OCI-LY1 (cell line): Measurements from ENCODE around the gene CRK.

Source experiments
- H2AFZ ChIP-seq: fragments of 200-600 bp; sonication (generic), shearing (Covaris generic); 2 replicates; pipeline ENCODE4 v1.6.0; 2014; ENCODE audit warnings: antibody characterized with exemption, mild to moderate bottlenecking, low read length
- H3F3A ChIP-seq: fragments of 200-600 bp; sonication (generic), shearing (Covaris generic); 2 replicates; pipeline ENCODE4 v1.6.0; 2014; ENCODE audit warnings: mild to moderate bottlenecking, antibody characterized with exemption, low read length, moderate library complexity; ENCODE audit not compliant: insufficient read depth
- H3K27ac ChIP-seq: fragments of 200-600 bp; sonication (generic); 2 replicates; pipeline ENCODE4 v1.5.1; 2014; ENCODE audit warnings: low read length, mixed run types, mild to moderate bottlenecking, low read depth; ENCODE audit not compliant: poor library complexity, severe bottlenecking
- H3K27me3 ChIP-seq: fragments of 200-600 bp; sonication (generic); 2 replicates; pipeline ENCODE4 v1.6.0; 2014; ENCODE audit warnings: antibody characterized with exemption, mild to moderate bottlenecking, low read length, moderate library complexity; ENCODE audit not compliant: insufficient read depth
- H3K36me3 ChIP-seq: fragments of 200-600 bp; sonication (generic); 2 replicates; pipeline ENCODE4 v1.6.1; 2014; ENCODE audit warnings: mild to moderate bottlenecking, antibody characterized with exemption, low read length, moderate library complexity, mixed read lengths; ENCODE audit not compliant: insufficient read depth
- H3K4me1 ChIP-seq: fragments of 200-600 bp; sonication (generic); 2 replicates; pipeline ENCODE4 v1.5.1; 2014; ENCODE audit warnings: mild to moderate bottlenecking, low read length, moderate library complexity; ENCODE audit not compliant: insufficient read depth, severe bottlenecking
- H3K4me2 ChIP-seq: fragments of 200-600 bp; sonication (generic), shearing (Covaris generic); 2 replicates; pipeline ENCODE4 v1.6.1; 2014; ENCODE audit warnings: low read length
- H3K4me3 ChIP-seq: fragments of 200-600 bp; sonication (generic); 2 replicates; pipeline ENCODE4 v1.5.1; 2014; ENCODE audit warnings: low read length, low read depth, mild to moderate bottlenecking, mixed read lengths; ENCODE audit not compliant: poor library complexity, severe bottlenecking
- H3K79me2 ChIP-seq: fragments of 200-600 bp; shearing (Covaris generic); 2 replicates; pipeline ENCODE4 v1.6.1; 2016; ENCODE audit warnings: mixed run types, low read length, mixed read lengths; ENCODE audit not compliant: insufficient read depth
- H3K9ac ChIP-seq: fragments of 200-600 bp; sonication (generic), shearing (Covaris generic); 2 replicates; pipeline ENCODE4 v1.6.1; 2014; ENCODE audit warnings: mild to moderate bottlenecking, low read length, mixed read lengths
- H3K9me2 ChIP-seq: fragments of 200-600 bp; sonication (generic), shearing (Covaris generic); 2 replicates; pipeline ENCODE4 v1.6.1; 2014; ENCODE audit warnings: low read depth, mild to moderate bottlenecking, low read length, mixed read lengths
- H3K9me3 ChIP-seq: fragments of 200-600 bp; shearing (Covaris generic); 2 replicates; pipeline ENCODE4 v1.6.1; 2014; ENCODE audit warnings: low read length, mixed read lengths
- H4K20me1 ChIP-seq: fragments of 200-600 bp; sonication (generic), shearing (Covaris generic); 2 replicates; pipeline ENCODE4 v1.6.0; 2016; ENCODE audit warnings: mild to moderate bottlenecking, low read length; ENCODE audit not compliant: insufficient read depth
- CTCF ChIP-seq: fragments of 200-600 bp; sonication (generic), shearing (Covaris generic); IDR thresholded peaks from 2 replicates; pipeline ENCODE4 v1.5.1; 2017; ENCODE audit warnings: mild to moderate bottlenecking, antibody characterized with exemption, low read length, moderate library complexity, mixed read lengths
- EZH2 ChIP-seq: fragments of 200-600 bp; sonication (generic), shearing (Covaris generic); IDR thresholded peaks from 2 replicates; pipeline ENCODE4 v1.8.0; 2017; ENCODE audit warnings: borderline replicate concordance, mixed run types, mild to moderate bottlenecking, antibody characterized with exemption, low read length, moderate library complexity, mixed read lengths

CRK gene

DNA sequence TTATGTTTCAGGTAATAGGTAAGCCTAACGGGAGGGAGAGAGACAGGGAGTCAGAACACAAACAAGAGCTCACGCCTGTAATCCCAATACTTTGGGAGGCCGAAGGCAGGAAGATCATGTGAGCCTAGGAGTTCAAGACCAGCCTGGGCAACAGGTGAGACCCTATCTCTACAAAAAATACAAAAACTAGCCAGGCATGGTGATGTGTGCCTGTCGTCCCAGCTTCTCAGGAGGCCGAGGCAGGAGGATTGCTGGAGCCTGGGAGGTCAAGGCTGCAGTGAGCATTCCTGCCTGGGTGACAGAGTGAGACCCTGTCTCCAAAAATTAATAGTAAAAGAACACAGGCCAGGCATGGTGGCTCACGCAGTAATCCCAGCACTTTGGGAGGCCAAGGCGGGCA is 83.4 kb downstream of the CRK start:
- peaks cover 98% of the 10 kb centered on the region for H3K79me2 ChIP-seq
- no peak overlapping the region for H3K4me3 ChIP-seq
- H3F3A ChIP-seq: peaks cover 6% of the 10 kb centered on the region
- no peaks in the 10 kb centered on the region for H3K9me2 ChIP-seq
- peaks cover 48% of the 10 kb centered on the region for H3K4me1 ChIP-seq
- no peak overlapping the region for H3K9ac ChIP-seq
- H4K20me1 ChIP-seq: peaks cover 9% of the 10 kb centered on the region; the same call in 1 of the 2 replicates
- no peaks in the 10 kb centered on the region for H3K27me3 ChIP-seq
- no peak overlapping the region for H2AFZ ChIP-seq
- no peak overlapping the region for H3K27ac ChIP-seq
- peaks cover 46% of the 10 kb centered on the region for H3K36me3 ChIP-seq
- TF ChIP-seq CTCF (no peak), EZH2 (no peak)
- no peak overlapping the region for H3K4me2 ChIP-seq
- H3K9me3 ChIP-seq: no peaks in the 10 kb centered on the region

DNA sequence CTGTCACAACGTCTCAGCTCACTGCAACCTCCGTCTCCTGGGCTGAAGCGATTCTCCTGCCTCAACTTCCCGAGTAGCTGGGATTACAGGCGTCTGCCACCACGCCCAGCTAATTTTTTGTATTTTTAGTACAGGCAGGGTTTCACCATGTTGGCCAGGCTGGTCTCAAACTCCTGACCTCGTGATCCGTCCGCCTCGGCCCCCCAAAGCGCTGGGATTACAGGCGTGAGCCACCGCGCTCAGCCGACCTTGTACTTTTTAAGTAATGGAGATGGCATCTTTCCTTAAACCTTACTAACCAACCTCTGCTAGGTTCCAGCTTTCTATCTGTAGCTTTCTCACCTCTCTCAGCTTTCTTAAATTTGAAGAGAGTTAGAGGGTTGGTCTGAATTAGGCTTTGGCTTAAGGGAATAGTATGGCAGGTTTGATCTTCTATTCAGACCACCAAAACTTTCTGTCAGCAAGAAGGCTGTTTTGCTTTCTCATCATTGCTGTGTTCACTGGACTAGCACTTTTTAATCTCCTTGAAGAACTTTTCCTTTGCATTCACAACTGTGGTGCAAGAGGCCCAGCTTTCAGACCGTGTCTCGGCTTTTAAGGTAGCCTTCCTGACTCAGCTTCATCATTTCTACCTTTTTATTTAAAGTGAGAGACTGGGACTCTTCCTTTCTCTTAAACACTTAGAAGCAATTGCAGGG is 84.0 kb downstream of the CRK start:
- Histone ChIP-seq H3K9me2 (no peaks in the 10 kb centered on the region), H3K9ac (no peak overlapping the region), H3K4me1 (peaks cover 42% of the 10 kb centered on the region), H3K27ac (no peak overlapping the region), H2AFZ (no peak overlapping the region), H3K4me3 (no peak overlapping the region), H3K36me3 (peaks cover 46% of the 10 kb centered on the region), H3K4me2 (no peak overlapping the region), H3K79me2 (peaks cover 98% of the 10 kb centered on the region), H3K9me3 (no peaks in the 10 kb centered on the region), H3F3A (peaks cover 11% of the 10 kb centered on the region), H4K20me1 (peaks cover 9% of the 10 kb centered on the region; the same call in 1 of the 2 replicates), H3K27me3 (no peaks in the 10 kb centered on the region)
- TF ChIP-seq CTCF: no peak
- TF ChIP-seq EZH2: no peak
